Testis (tissue), 3 donors: Measurements from ENCODE around the gene KCNK4. TPM values are rescaled to one million over a fixed set of nuclear protein-coding genes. Genes with fewer than 3 reads are reported as not detected.

ENCODE experiments used
- DNase-seq: peaks from one replicate; pipeline ENCODE4 v3.0.0-alpha.2; 2019
- H3K27ac ChIP-seq, 2 donors: fragments of 200-600 bp; sonication (generic); one replicate each; pipeline ENCODE4 v1.5.1; 2019
- H3K27me3 ChIP-seq: fragments of 200-600 bp; sonication (generic); one replicate; pipeline ENCODE4 v1.5.1; 2019
- H3K36me3 ChIP-seq: fragments of 200-600 bp; sonication (generic); one replicate; pipeline ENCODE4 v1.5.1; 2017; ENCODE audit warnings: low read depth; ENCODE audit errors: missing control alignments
- H3K4me1 ChIP-seq: fragments of 200-600 bp; sonication (generic); one replicate; pipeline ENCODE4 v1.5.1; 2019
- H3K4me3 ChIP-seq, 2 donors: fragments of 200-600 bp; sonication (generic); one replicate each; pipeline ENCODE4 v1.5.1; 2017 to 2019
- H3K9me3 ChIP-seq: fragments of 200-600 bp; sonication (generic); one replicate; pipeline ENCODE4 v1.5.1; 2017
- CTCF ChIP-seq, 3 experiments: fragments of 450-650 bp in 2 of 3; fragments of 200-600 bp in 1 of 3; sonication (generic) in 1 of 3; IDR thresholded peaks; one replicate each; pipeline ENCODE4 v1.5.1; 2016 to 2019; ENCODE audit warnings: antibody characterized with exemption in 3 of 3, mild to moderate bottlenecking in 2 of 3, moderate library complexity in 1 of 3
- POLR2A ChIP-seq: fragments of 450-650 bp; IDR thresholded peaks from one replicate; pipeline ENCODE4 v1.6.1; 2017; ENCODE audit warnings: antibody characterized with exemption, mild to moderate bottlenecking, moderate library complexity
- WGBS, 2 donors: methylation state at CpG; one replicate each; pipeline ENCODE4 v1.1.5; 2018; 5-methylcytosine and 5-hydroxymethylcytosine counted together
- intact Hi-C: fragments of 100-400 bp; cut with DNase I; formaldehyde crosslinking; loops from one replicate; pipeline ENCODE4 v1.15.1; 2023; ENCODE audit warnings: low total_unique reads
- polyA plus RNA-seq: library from polyadenylated mRNA; stranded (reverse); fragments of 350-450 nt; fragmentation: Illumina TruSeq; extraction: RNeasy Lipid Tissue Mini Kit (QIAGEN cat#74804); gene quantifications from one replicate; pipeline ENCODE4 v1.2.3, GENCODE V29; 2014; ENCODE audit warnings: low read depth, low replicate concordance; ENCODE audit not compliant: insufficient read depth
- total RNA-seq, 2 donors: library from RNA; depleted of rRNA; stranded (reverse); fragments of >200 nt; gene quantifications; one replicate each; pipeline ENCODE4 v1.2.3, GENCODE V29; 2016

The KCNK4 gene
- total and polyA plus RNA-seq, 3 donors from 2014 or later, result 0.24 TPM; not detected in 2

GRCh38 chr11:64324692-64325469 is 33.8 kb downstream of the KCNK4 start:
- H3K9me3 ChIP-seq, result no peaks in the 10 kb centered on the region
- no peaks in the 10 kb centered on the region for H3K36me3 ChIP-seq
- H3K27ac ChIP-seq, result no peak overlapping the region
- no peak for DNase-seq
- no peaks in the 10 kb centered on the region for H3K27me3 ChIP-seq
- intact Hi-C loops, result no loop called here
- H3K4me3 ChIP-seq, result no peak overlapping the region
- 89 to 93% methylated on average over 11 of the region's 11 CpGs for WGBS, 2 donors
- TF ChIP-seq POLR2A, result no peak
- no peak for TF ChIP-seq CTCF (IDR thresholded peaks at IDR 0.05)
- peaks cover 10% of the 10 kb centered on the region for H3K4me1 ChIP-seq

GRCh38 chr11:64327375-64327774 is 36.3 kb downstream of the KCNK4 start:
- Histone ChIP-seq H3K27me3 (no peaks in the 10 kb centered on the region), H3K9me3 (no peaks in the 10 kb centered on the region), H3K27ac (no peak overlapping the region), H3K4me3 (no peak overlapping the region), H3K4me1 (peaks cover 17% of the 10 kb centered on the region), H3K36me3 (no peaks in the 10 kb centered on the region)
- intact Hi-C loops, result no loop called here
- no peak for DNase-seq
- TF ChIP-seq CTCF (IDR thresholded peaks at IDR 0.05) (no peak), POLR2A (no peak)
- 96% methylated on average over 2 of the region's 2 CpGs for WGBS, 2 donors

GRCh38 chr11:64327993-64328392 is 36.9 kb downstream of the KCNK4 start:
- WGBS, 2 donors, result 91 to 95% methylated on average over 3 of the region's 3 CpGs
- Histone ChIP-seq H3K9me3 (no peaks in the 10 kb centered on the region), H3K36me3 (no peaks in the 10 kb centered on the region), H3K4me1 (peaks cover 17% of the 10 kb centered on the region), H3K27me3 (no peaks in the 10 kb centered on the region), H3K27ac (no peak overlapping the region), H3K4me3 (no peak overlapping the region)
- no peak for TF ChIP-seq POLR2A
- no peak for DNase-seq
- intact Hi-C loops, result no loop called here

- no peaks in the 10 kb centered on the region for H3K36me3 ChIP-seq
- H3K4me1 ChIP-seq, result peaks cover 17% of the 10 kb centered on the region
- intact Hi-C loops, result no loop called here
- no peaks in the 10 kb centered on the region for H3K27me3 ChIP-seq
- 77 to 84% methylated on average over 11 of the region's 11 CpGs for WGBS, 2 donors
- TF ChIP-seq CTCF (IDR thresholded peaks at IDR 0.05) (no peak), POLR2A (no peak)
- H3K27ac ChIP-seq, result no peak overlapping the region
- H3K4me3 ChIP-seq, result no peak overlapping the region
- no peaks in the 10 kb centered on the region for H3K9me3 ChIP-seq
- no peak for DNase-seq
Observed at GRCh38 chr11:64330888-64331287, 39.8 kb downstream of the KCNK4 start.

GRCh38 chr11:64331569-64332371 is 40.7 kb downstream of the KCNK4 start:
- Histone ChIP-seq H3K36me3 (no peaks in the 10 kb centered on the region), H3K27ac (no peak overlapping the region), H3K4me3 (no peak overlapping the region), H3K9me3 (no peaks in the 10 kb centered on the region), H3K4me1 (peaks cover 17% of the 10 kb centered on the region), H3K27me3 (no peaks in the 10 kb centered on the region)
- DNase-seq, result peak; percentile 86
- TF ChIP-seq CTCF (IDR thresholded peaks at IDR 0.05), result peak in 1 of 3 experiments; percentile 8
- no peak for TF ChIP-seq POLR2A
- 56 to 57% methylated on average over 16 to 20 of the region's 20 CpGs for WGBS, 2 donors
- intact Hi-C loops, result no loop called here
